OCI-LY3 (cell line): ENCODE data around the gene RASL10A.

ENCODE experiments used
- H2AFZ ChIP-seq: fragments of 200-600, 300-600 bp; shearing (Covaris generic); 2 replicates; pipeline ENCODE4 v1.6.0; 2014; ENCODE audit warnings: antibody characterized with exemption, low read depth, low read length
- H3K27ac ChIP-seq: fragments of 200-600, 300-600 bp; sonication (generic); 2 replicates; pipeline ENCODE4 v1.5.1; 2014; ENCODE audit warnings: mild to moderate bottlenecking, low read length, moderate library complexity, mixed read lengths
- H3K27me3 ChIP-seq: fragments of 200-600, 300-600 bp; sonication (generic); 2 replicates; pipeline ENCODE4 v1.6.1; 2014; ENCODE audit warnings: low read depth, low read length, mixed read lengths
- H3K36me3 ChIP-seq: fragments of 200-600, 300-600 bp; sonication (generic); replicated peaks from 2 replicates; pipeline ENCODE3; 2014; ENCODE audit warnings: low read depth, low read length, mixed read lengths
- H3K4me1 ChIP-seq: fragments of 300-600, 200-600 bp; sonication (generic); 2 replicates; pipeline ENCODE4 v1.6.1; 2014; ENCODE audit warnings: low read length, mixed read lengths
- H3K4me2 ChIP-seq: fragments of 200-600, 300-600 bp; sonication (generic); 2 replicates; pipeline ENCODE4 v1.6.1; 2014; ENCODE audit warnings: low read length, mixed read lengths
- H3K4me3 ChIP-seq: fragments of 300-600, 200-600 bp; sonication (generic); 2 replicates; pipeline ENCODE4 v1.5.1; 2014; ENCODE audit warnings: antibody characterized with exemption, mild to moderate bottlenecking, low read length, moderate library complexity
- H3K79me2 ChIP-seq: fragments of 300-600, 200-600 bp; shearing (Covaris generic); 2 replicates; pipeline ENCODE4 v1.6.1; 2014; ENCODE audit warnings: mild to moderate bottlenecking, low read length, mixed read lengths
- H3K9ac ChIP-seq: fragments of 300-600, 200-600 bp; shearing (Covaris generic); 2 replicates; pipeline ENCODE4 v1.6.0; 2014; ENCODE audit warnings: mild to moderate bottlenecking, low read length, moderate library complexity
- H3K9me3 ChIP-seq: fragments of 200-600, 300-600 bp; shearing (Covaris generic); 2 replicates; pipeline ENCODE4 v1.6.1; 2014; ENCODE audit warnings: low read length, mixed read lengths; ENCODE audit not compliant: insufficient read depth
- H4K20me1 ChIP-seq: fragments of 200-600, 300-600 bp; sonication (generic); 2 replicates; pipeline ENCODE4 v1.6.1; 2016; ENCODE audit warnings: low read length, mixed read lengths; ENCODE audit not compliant: insufficient read depth
- CTCF ChIP-seq: fragments of 200-600, 300-600 bp; sonication (generic); IDR thresholded peaks from 2 replicates; pipeline ENCODE4 v1.5.1; 2014; ENCODE audit warnings: antibody characterized with exemption, low read length, low read depth
- EZH2phosphoT487 ChIP-seq: fragments of 200-600 bp; shearing (Covaris generic); IDR thresholded peaks from 2 replicates; pipeline ENCODE4 v1.6.1; 2018; ENCODE audit warnings: antibody characterized with exemption, mixed run types, low read depth

Gene RASL10A

GRCh38 chr22:29298641-29299040 lies 16.9 kb downstream of the RASL10A start:
- H3K27me3 ChIP-seq = no peaks in the 10 kb centered on the region
- no peaks in the 10 kb centered on the region for H3K4me1 ChIP-seq
- no peak overlapping the region for H3K27ac ChIP-seq
- no peak for TF ChIP-seq CTCF
- no peak for TF ChIP-seq EZH2phosphoT487
- H3K4me2 ChIP-seq = no peak overlapping the region
- H3K9ac ChIP-seq = no peak overlapping the region
- no peaks in the 10 kb centered on the region for H3K9me3 ChIP-seq
- H3K36me3 ChIP-seq = peaks cover 65% of the 10 kb centered on the region
- no peak overlapping the region for H2AFZ ChIP-seq
- no peak overlapping the region for H3K4me3 ChIP-seq
- H4K20me1 ChIP-seq = peaks cover 53% of the 10 kb centered on the region
- H3K79me2 ChIP-seq = 0 out of 2 replicates have a peak, but pooled peaks cover 3% of the 10 kb centered on the region

GRCh38 chr22:29292379-29292778 lies 23.1 kb downstream of the RASL10A start:
- H3K9me3 ChIP-seq = no peaks in the 10 kb centered on the region
- TF ChIP-seq CTCF (no peak), EZH2phosphoT487 (no peak)
- H4K20me1 ChIP-seq = peaks cover 65% of the 10 kb centered on the region
- H3K79me2 ChIP-seq = peaks cover 49% of the 10 kb centered on the region
- H3K9ac ChIP-seq = no peak overlapping the region
- no peak overlapping the region for H3K4me2 ChIP-seq
- H3K4me3 ChIP-seq = no peak overlapping the region
- H3K36me3 ChIP-seq = peaks cover 91% of the 10 kb centered on the region
- H2AFZ ChIP-seq = no peak overlapping the region
- H3K27me3 ChIP-seq = no peaks in the 10 kb centered on the region
- no peak overlapping the region for H3K27ac ChIP-seq
- H3K4me1 ChIP-seq = peaks cover 19% of the 10 kb centered on the region

- Histone ChIP-seq H3K4me2 (no peak overlapping the region), H3K4me3 (no peak overlapping the region), H3K27me3 (no peaks in the 10 kb centered on the region), H4K20me1 (peaks cover 64% of the 10 kb centered on the region), H3K9ac (no peak overlapping the region), H3K79me2 (peaks cover 59% of the 10 kb centered on the region), H3K9me3 (no peaks in the 10 kb centered on the region), H3K27ac (no peak overlapping the region), H2AFZ (no peak overlapping the region), H3K36me3 (peaks cover 88% of the 10 kb centered on the region), H3K4me1 (peaks cover 22% of the 10 kb centered on the region)
- TF ChIP-seq EZH2phosphoT487 (no peak), CTCF (no peak)
Observed at GRCh38 chr22:29291215-29291614, 24.3 kb downstream of the RASL10A start.

DNA sequence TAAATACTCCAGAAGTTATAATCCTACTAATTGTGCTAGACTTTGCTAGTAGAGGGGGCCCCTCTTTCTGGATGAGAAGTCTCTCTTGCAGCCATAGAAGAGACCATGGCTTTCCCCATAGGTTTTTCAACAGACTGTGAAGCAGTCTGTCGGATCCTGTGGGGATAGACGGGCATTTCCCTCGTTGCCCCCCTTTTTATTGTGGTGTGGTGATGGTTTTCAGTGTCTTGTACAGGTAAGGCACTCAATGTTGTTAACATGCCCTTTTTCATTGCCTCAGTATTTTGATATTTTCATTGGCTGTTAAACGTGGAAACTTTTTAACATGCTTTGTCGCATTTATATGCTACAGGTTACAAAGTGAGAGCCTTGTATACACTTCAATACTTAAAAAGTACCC lies 25.4 kb downstream of the RASL10A start:
- peaks cover 86% of the 10 kb centered on the region for H3K36me3 ChIP-seq
- H3K9ac ChIP-seq = no peak overlapping the region
- H3K27ac ChIP-seq = no peak overlapping the region
- H3K4me1 ChIP-seq = peaks cover 22% of the 10 kb centered on the region
- H3K79me2 ChIP-seq = peaks cover 67% of the 10 kb centered on the region
- H3K4me3 ChIP-seq = no peak overlapping the region
- H3K9me3 ChIP-seq = no peaks in the 10 kb centered on the region
- H3K27me3 ChIP-seq = no peaks in the 10 kb centered on the region
- no peak overlapping the region for H3K4me2 ChIP-seq
- peaks cover 63% of the 10 kb centered on the region for H4K20me1 ChIP-seq
- TF ChIP-seq CTCF (no peak), EZH2phosphoT487 (no peak)
- H2AFZ ChIP-seq = no peak overlapping the region
